GM20000 (cell line): ENCODE results near the gene EXOC6B.

Experiments
- DNase-seq: peaks from one replicate; pipeline ENCODE4 v3.0.0; 2012; ENCODE audit warnings: low spot score
- TF ChIP-seq, protein P1 (sequence below): IDR thresholded peaks from 2 replicates; pipeline ENCODE4 v1.5.1; 2012; ENCODE audit warnings: mild to moderate bottlenecking, control low read depth; ENCODE audit errors: extremely low read depth, missing control alignments

Gene EXOC6B

GRCh38 chr2:72182547-72182946 lies 643.3 kb downstream of the EXOC6B start:
- DNase-seq = no peak
- TF ChIP-seq, protein P1, sequence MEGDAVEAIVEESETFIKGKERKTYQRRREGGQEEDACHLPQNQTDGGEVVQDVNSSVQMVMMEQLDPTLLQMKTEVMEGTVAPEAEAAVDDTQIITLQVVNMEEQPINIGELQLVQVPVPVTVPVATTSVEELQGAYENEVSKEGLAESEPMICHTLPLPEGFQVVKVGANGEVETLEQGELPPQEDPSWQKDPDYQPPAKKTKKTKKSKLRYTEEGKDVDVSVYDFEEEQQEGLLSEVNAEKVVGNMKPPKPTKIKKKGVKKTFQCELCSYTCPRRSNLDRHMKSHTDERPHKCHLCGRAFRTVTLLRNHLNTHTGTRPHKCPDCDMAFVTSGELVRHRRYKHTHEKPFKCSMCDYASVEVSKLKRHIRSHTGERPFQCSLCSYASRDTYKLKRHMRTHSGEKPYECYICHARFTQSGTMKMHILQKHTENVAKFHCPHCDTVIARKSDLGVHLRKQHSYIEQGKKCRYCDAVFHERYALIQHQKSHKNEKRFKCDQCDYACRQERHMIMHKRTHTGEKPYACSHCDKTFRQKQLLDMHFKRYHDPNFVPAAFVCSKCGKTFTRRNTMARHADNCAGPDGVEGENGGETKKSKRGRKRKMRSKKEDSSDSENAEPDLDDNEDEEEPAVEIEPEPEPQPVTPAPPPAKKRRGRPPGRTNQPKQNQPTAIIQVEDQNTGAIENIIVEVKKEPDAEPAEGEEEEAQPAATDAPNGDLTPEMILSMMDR = no peak

- TF ChIP-seq, protein P1 = no peak
These were observed 644.2 kb downstream of the EXOC6B start for GRCh38 chr2:72181616-72182015.

GRCh38 chr2:72180351-72180750 lies 645.5 kb downstream of the EXOC6B start:
- TF ChIP-seq, protein P1 = no peak
- no peak for DNase-seq

More at GRCh38 chr2:72181616-72182015, 644.2 kb downstream of the EXOC6B start:
- no peak for DNase-seq

DNA sequence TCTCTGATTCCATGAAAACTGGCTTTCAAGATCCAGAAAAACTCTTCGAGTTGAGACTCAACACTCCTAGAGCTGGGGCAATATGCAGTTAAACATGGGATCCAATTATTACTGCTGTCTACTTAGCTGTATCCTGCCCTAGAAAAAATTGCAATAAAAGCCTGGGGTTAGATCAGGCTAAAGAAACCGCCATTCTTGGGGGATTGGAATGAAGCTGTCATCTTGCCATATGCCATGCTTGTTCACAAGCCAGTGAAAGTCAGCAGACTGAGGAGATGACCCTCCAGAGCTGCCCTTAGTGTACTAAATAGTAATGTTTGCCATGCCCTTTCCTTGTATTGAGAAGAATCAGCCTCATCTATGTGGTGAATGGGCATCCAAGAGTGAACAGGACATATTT lies 647.3 kb downstream of the EXOC6B start:
- TF ChIP-seq, protein P1 = no peak
- no peak for DNase-seq

GRCh38 chr2:72176281-72176680 lies 649.6 kb downstream of the EXOC6B start:
- TF ChIP-seq, protein P1 = no peak
- no peak for DNase-seq

DNA sequence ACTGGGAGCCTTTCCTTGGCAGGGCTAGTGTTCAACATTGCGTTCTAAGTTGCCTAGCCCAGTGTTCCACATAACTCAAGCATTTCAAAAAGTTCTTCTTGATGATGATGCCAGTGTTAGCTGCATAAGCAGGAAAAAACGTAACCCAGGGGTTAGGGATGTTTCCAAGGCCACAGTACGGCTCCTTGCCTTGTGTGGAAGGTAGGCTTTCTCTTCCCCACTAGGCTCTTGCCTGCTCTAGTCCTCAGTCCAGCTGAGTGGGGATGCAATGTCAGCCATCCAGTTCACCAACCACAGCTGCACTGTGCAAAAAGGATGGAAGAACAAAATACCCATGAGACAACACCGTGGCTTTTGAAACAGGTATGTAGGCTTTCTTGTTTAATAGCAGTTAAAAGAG lies 650.2 kb downstream of the EXOC6B start:
- no peak for DNase-seq
- TF ChIP-seq, protein P1 = no peak

DNA sequence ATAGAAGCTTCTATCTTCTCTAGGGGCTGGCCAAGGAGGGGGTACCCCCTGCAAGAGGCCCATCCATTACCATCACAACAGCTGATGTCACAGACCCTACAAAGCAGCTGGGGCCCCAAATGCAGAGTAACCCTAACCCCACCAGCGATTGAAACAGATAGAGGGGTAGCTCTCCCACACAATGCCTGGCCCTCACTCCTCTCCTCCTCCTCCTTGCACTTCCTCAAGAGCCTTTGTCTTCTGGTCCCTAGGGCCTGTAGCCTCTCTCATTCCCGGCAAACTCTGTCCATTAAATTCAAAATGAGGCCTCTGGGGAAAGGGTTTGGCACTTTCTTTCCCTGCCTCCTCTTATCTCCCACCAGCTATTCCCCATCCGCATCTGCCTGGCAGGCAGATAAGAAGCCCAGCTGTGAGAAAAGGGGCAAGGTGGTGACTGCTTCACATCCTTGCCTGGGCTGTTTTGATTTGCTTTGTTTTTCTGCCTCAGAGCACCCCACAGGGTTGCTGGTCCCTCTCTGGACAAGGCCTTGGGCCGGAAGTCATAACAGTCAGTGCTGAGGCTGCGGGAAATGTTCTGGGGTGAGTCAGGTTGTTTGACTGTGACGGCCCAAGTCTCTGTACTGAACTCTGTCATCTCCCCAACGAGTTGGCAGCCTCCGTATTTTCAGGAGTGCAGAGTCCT lies 652.1 kb downstream of the EXOC6B start:
- TF ChIP-seq, protein P1 = no peak

More for the DNA sequence above, 652.1 kb downstream of the EXOC6B start:
- DNase-seq = no peak
